Esophagus squamous epithelium (tissue), 4 donors: ENCODE results near the gene MPV17.

ENCODE experiments used
- CTCF ChIP-seq, 6 experiments: fragments of 450-650 bp in 4 of 6; fragments of 200-600 bp in 2 of 6; sonication (generic) in 2 of 6; IDR thresholded peaks; one replicate each; pipeline ENCODE4 v1.5.1; 2016 to 2019; ENCODE audit warnings: antibody characterized with exemption in 6 of 6, mild to moderate bottlenecking in 4 of 6, moderate library complexity in 4 of 6
- POLR2A ChIP-seq, 4 donors: fragments of 450-650 bp; IDR thresholded peaks; one replicate each; pipeline ENCODE4 v1.6.1; 2017; ENCODE audit warnings: antibody characterized with exemption in 4 of 4, mild to moderate bottlenecking in 4 of 4, moderate library complexity in 3 of 4

GRCh38 chr2:27270131-27270530 is 52.8 kb downstream of the MPV17 start:
- TF ChIP-seq CTCF (IDR thresholded peaks at IDR 0.05) (no peak), POLR2A (IDR thresholded peaks at IDR 0.05) (no peak)
